Smooth muscle cell (in vitro differentiated cells): ENCODE results near the gene ATPAF1. TPM values are rescaled to one million over a fixed set of nuclear protein-coding genes. Genes with fewer than 3 reads are reported as not detected.

Experiments used
- DNase-seq: peaks from one replicate; lab custom pipeline; 2025; ENCODE audit not compliant: unreplicated experiment; lab: John Stamatoyannopoulos, UW
- H2AFZ ChIP-seq: fragments of 200-600 bp; sonication (generic); 2 replicates; pipeline ENCODE4 v1.6.0; 2016; ENCODE audit warnings: antibody characterized with exemption, low read depth, mild to moderate bottlenecking
- H3F3A ChIP-seq: fragments of 200-600 bp; sonication (generic); 2 replicates; pipeline ENCODE4 v1.6.0; 2017; ENCODE audit warnings: antibody characterized with exemption, low read depth
- H3K27ac ChIP-seq: fragments of 200-600 bp; sonication (generic); 2 replicates; pipeline ENCODE4 v1.5.1; 2016; ENCODE audit warnings: low read depth, mild to moderate bottlenecking
- H3K27me3 ChIP-seq: fragments of 200-600 bp; sonication (generic); 2 replicates; pipeline ENCODE4 v1.6.1; 2016; ENCODE audit warnings: low read depth, mild to moderate bottlenecking
- H3K36me3 ChIP-seq: fragments of 200-600 bp; sonication (generic); 2 replicates; pipeline ENCODE4 v1.5.1; 2016; ENCODE audit warnings: low read depth
- H3K4me1 ChIP-seq: fragments of 200-600 bp; sonication (generic); 2 replicates; pipeline ENCODE4 v1.5.1; 2016; ENCODE audit warnings: low read depth
- H3K4me2 ChIP-seq: fragments of 200-600 bp; sonication (generic); 2 replicates; pipeline ENCODE4 v1.6.0; 2016; ENCODE audit warnings: mild to moderate bottlenecking
- H3K4me3 ChIP-seq: fragments of 200-600 bp; sonication (generic); 2 replicates; pipeline ENCODE4 v1.5.1; 2016; ENCODE audit warnings: mild to moderate bottlenecking
- H3K79me2 ChIP-seq: fragments of 200-600 bp; sonication (generic); 2 replicates; pipeline ENCODE4 v1.6.0; 2016; ENCODE audit warnings: low read depth, mild to moderate bottlenecking
- H3K9ac ChIP-seq: fragments of 200-600 bp; sonication (generic); 2 replicates; pipeline ENCODE4 v1.6.0; 2016; ENCODE audit warnings: low read depth
- H3K9me3 ChIP-seq: fragments of 200-600 bp; sonication (generic); replicated peaks from 2 replicates; pipeline ENCODE4 v1.5.1; 2016; ENCODE audit warnings: low read depth
- H4K20me1 ChIP-seq: fragments of 200-600 bp; sonication (generic); 2 replicates; pipeline ENCODE4 v1.6.0; 2016; ENCODE audit warnings: low read depth
- WGBS: methylation state at CpG from one replicate; pipeline ENCODE4 v1.1.7; 2016; ENCODE audit warnings: low lambda C conversion rate; 5-methylcytosine and 5-hydroxymethylcytosine counted together
- polyA plus RNA-seq: library from polyadenylated mRNA; unstranded; fragments of >200 nt; fragmentation: Nextera tagmentation; extraction: Ambion mirVana; gene quantifications from 2 replicates; pipeline ENCODE4 v1.2.1, GENCODE V29; 2016
- total RNA-seq: library from RNA; depleted of rRNA; stranded (reverse); fragments of >200 nt; gene quantifications from 2 replicates; pipeline ENCODE4 v1.2.3, GENCODE V29; 2014
- TF ChIP-seq, protein P1 (sequence below): fragments of 200-600 bp; sonication (generic); IDR thresholded peaks from 2 replicates; pipeline ENCODE4 v1.5.1; 2017; ENCODE audit warnings: borderline replicate concordance, mild to moderate bottlenecking, antibody characterized with exemption; ENCODE audit not compliant: insufficient read depth, poor library complexity, severe bottlenecking

Gene ATPAF1
- total and polyA plus RNA-seq, 2 experiments from 2014 or later = 22.2 to 31.2 TPM

DNA sequence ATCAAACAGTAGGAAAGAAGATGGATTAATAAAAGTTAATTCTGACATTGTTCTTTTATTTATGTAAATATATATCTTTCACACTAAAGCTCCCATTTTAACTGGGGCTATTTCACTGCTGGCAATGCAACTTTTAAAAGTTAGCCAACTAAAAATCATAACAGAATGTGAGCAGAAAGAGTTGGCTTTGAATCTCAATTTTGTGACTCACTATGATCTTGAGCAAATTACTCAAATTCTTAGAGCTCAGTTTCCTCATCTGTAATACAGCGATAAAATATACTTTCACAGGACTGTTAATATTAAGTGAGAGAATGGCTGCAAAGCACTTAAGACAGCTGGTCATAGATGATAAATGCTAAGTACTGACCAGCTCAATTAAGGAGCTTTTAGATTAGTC lies 40.0 kb upstream of the ATPAF1 start:
- no peaks in the 10 kb centered on the region for H3F3A ChIP-seq
- H3K4me2 ChIP-seq = no peak overlapping the region
- H3K4me3 ChIP-seq = no peak overlapping the region
- H3K36me3 ChIP-seq = peaks cover 31% of the 10 kb centered on the region
- no peak overlapping the region for H3K9ac ChIP-seq
- H3K4me1 ChIP-seq = no peaks in the 10 kb centered on the region
- H3K9me3 ChIP-seq = no peaks in the 10 kb centered on the region
- 100% methylated on average over 1 of the region's 1 CpG for WGBS
- peaks cover 12% of the 10 kb centered on the region for H3K79me2 ChIP-seq
- TF ChIP-seq, protein P1, sequence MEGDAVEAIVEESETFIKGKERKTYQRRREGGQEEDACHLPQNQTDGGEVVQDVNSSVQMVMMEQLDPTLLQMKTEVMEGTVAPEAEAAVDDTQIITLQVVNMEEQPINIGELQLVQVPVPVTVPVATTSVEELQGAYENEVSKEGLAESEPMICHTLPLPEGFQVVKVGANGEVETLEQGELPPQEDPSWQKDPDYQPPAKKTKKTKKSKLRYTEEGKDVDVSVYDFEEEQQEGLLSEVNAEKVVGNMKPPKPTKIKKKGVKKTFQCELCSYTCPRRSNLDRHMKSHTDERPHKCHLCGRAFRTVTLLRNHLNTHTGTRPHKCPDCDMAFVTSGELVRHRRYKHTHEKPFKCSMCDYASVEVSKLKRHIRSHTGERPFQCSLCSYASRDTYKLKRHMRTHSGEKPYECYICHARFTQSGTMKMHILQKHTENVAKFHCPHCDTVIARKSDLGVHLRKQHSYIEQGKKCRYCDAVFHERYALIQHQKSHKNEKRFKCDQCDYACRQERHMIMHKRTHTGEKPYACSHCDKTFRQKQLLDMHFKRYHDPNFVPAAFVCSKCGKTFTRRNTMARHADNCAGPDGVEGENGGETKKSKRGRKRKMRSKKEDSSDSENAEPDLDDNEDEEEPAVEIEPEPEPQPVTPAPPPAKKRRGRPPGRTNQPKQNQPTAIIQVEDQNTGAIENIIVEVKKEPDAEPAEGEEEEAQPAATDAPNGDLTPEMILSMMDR = no peak
- H4K20me1 ChIP-seq = peaks cover 51% of the 10 kb centered on the region
- no peak overlapping the region for H3K27ac ChIP-seq
- H3K27me3 ChIP-seq = no peaks in the 10 kb centered on the region
- H2AFZ ChIP-seq = no peak overlapping the region
- no peak for DNase-seq

DNA sequence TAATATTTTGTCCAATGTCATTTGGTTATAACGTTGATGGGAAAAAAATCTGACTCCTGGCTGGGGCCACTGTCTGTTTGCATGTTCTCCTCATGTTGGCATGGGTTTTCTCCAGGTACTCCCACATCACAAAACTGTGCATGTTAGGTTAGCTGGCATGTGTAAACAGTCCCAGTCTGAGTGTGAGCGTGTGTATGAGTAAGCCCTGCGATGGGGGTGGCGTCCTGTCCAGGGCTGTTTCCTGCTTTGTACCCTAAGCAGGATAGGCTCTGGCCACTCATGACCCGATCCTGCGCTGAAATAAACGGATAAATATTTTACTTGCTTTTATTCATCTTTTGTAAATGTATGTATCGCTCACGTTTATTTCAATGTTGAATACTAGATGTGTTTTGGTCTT lies 37.2 kb upstream of the ATPAF1 start:
- Histone ChIP-seq H3F3A (no peaks in the 10 kb centered on the region), H3K36me3 (peaks cover 23% of the 10 kb centered on the region), H3K4me1 (no peaks in the 10 kb centered on the region), H3K79me2 (no peaks in the 10 kb centered on the region), H2AFZ (no peak overlapping the region), H3K27me3 (no peaks in the 10 kb centered on the region), H4K20me1 (peaks cover 58% of the 10 kb centered on the region), H3K4me3 (no peak overlapping the region), H3K9me3 (no peaks in the 10 kb centered on the region), H3K4me2 (no peak overlapping the region), H3K27ac (no peak overlapping the region), H3K9ac (no peak overlapping the region)
- TF ChIP-seq, protein P1 = no peak
- DNase-seq = no peak
- WGBS = 93% methylated on average over 9 of the region's 9 CpGs

DNA sequence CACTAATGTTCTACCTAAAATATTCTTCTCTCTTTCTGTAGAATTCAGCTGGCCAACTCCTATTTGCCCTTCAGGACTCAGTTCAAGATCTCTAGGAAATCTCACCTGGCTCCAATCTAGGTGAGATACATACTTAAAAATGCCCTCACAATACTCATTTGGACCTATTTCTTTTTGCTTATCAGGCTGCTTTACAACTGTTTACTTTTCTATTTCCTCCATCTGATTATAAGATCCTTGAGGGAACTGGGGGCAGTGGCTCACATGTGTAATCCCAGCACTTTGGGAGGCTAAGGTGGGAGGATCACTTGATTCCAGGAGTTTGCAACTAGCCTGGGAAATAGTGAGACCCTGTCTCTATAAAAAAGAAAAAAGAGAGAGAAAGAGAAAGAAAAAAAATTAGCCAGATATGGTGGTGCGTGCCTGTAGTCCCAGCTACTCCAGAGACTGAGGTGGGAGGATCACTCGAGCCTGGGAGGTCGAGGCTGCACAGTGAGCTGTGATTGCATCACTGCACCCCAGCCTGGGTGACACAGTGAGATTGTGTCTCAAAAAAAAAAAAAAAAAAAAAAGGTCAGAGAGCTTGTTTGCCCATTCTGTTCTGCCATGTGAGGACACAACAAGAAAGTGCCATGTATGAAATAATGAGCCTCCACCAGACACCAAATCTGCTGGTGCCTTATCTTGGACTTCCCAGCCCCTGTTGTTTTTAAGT lies 35.9 kb upstream of the ATPAF1 start:
- no peaks in the 10 kb centered on the region for H3K9me3 ChIP-seq
- no peak overlapping the region for H3K4me3 ChIP-seq
- no peaks in the 10 kb centered on the region for H3F3A ChIP-seq
- DNase-seq = no peak
- H3K79me2 ChIP-seq = peaks cover 3% of the 10 kb centered on the region
- peaks cover 63% of the 10 kb centered on the region for H4K20me1 ChIP-seq
- TF ChIP-seq, protein P1 = no peak
- H2AFZ ChIP-seq = no peak overlapping the region
- H3K36me3 ChIP-seq = peaks cover 25% of the 10 kb centered on the region
- H3K4me1 ChIP-seq = no peaks in the 10 kb centered on the region
- H3K27me3 ChIP-seq = no peaks in the 10 kb centered on the region
- 100% methylated on average over 2 of the region's 3 CpGs for whole genome bisulfite sequencing
- no peak overlapping the region for H3K27ac ChIP-seq
- no peak overlapping the region for H3K9ac ChIP-seq
- no peak overlapping the region for H3K4me2 ChIP-seq

DNA sequence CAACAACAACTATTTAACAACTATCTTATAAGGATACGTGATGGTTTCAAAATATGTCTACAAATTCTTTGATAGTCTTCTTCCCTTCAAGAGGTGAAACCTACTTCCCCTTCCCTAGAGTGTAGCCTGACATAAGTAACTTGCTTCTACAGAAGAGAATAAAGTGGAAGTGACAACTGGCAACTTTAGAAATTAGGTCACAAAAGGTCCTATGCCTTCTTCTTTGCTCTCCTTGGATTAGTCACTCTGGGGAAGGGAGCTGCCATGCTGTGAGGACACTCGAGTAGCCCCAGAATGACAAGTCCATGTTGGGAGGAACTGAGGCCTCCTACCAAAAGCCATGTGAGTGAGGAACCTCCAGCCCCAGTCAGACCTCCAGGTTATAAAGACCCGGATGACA lies 31.5 kb upstream of the ATPAF1 start:
- Histone ChIP-seq H3K4me3 (no peak overlapping the region), H3K27ac (no peak overlapping the region), H3K79me2 (peaks cover 3% of the 10 kb centered on the region), H3K36me3 (peaks cover 21% of the 10 kb centered on the region), H3K4me2 (no peak overlapping the region), H3K4me1 (no peaks in the 10 kb centered on the region), H3K9me3 (no peaks in the 10 kb centered on the region), H2AFZ (no peak overlapping the region), H3F3A (no peaks in the 10 kb centered on the region), H3K9ac (no peak overlapping the region), H4K20me1 (peaks cover 79% of the 10 kb centered on the region), H3K27me3 (no peaks in the 10 kb centered on the region)
- DNase-seq = no peak
- TF ChIP-seq, protein P1 = no peak
- WGBS = 80% methylated on average over 3 of the region's 3 CpGs
